PC-3 (cell line): ENCODE results near the gene TRAK1. TPM values are rescaled to one million over a fixed set of nuclear protein-coding genes. Genes with fewer than 3 reads are reported as not detected.

Experiments used
- ATAC-seq: fragments of 200-7000 bp; cut with Tn5 transposase; 2 replicates; pipeline ENCODE4 v1.9.1; 2020; ENCODE audit warnings: mild to moderate bottlenecking, moderate library complexity
- BruUV-seq: library from RNA; stranded (reverse); fragments of 400-500 nt; replicated peaks from 2 replicates; lab custom pipeline; 2021; lab: Mats Ljungman, UMichigan
- CTCF ChIA-PET: fragments of 300-600 bp; sonication (Branson Sonifier 250); formaldehyde crosslinking; loops from one replicate; lab custom pipeline; 2022; ENCODE audit warnings: antibody characterized with exemption; lab: Charles Lee
- POLR2A ChIA-PET: fragments of 300-600 bp; sonication (Branson Sonifier 250); formaldehyde crosslinking; loops from one replicate; lab custom pipeline; 2022; ENCODE audit warnings: antibody characterized with exemption; ENCODE audit not compliant: unreplicated experiment; lab: Charles Lee
- DNase-seq: peaks from one replicate; pipeline ENCODE4 v3.0.0-alpha.2; 2015
- H2AFZ ChIP-seq: fragments of 300-600 bp; sonication (generic); 2 replicates; pipeline ENCODE4 v1.6.0; 2016; ENCODE audit warnings: antibody characterized with exemption, low read length
- H3F3A ChIP-seq: fragments of 300-600 bp; sonication (generic); one replicate; pipeline ENCODE4 v1.6.0; 2017; ENCODE audit warnings: antibody characterized with exemption, low read length, control low read depth, mild to moderate bottlenecking; ENCODE audit not compliant: unreplicated experiment
- H3K27ac ChIP-seq: fragments of 300-600 bp; sonication (generic); 2 replicates; pipeline ENCODE4 v1.5.1; 2016; ENCODE audit warnings: mild to moderate bottlenecking, low read length
- H3K27me3 ChIP-seq: fragments of 300-600 bp; sonication (generic); 2 replicates; pipeline ENCODE4 v1.6.1; 2016; ENCODE audit warnings: low read length, mixed read lengths
- H3K36me3 ChIP-seq: fragments of 300-600 bp; sonication (generic); 2 replicates; pipeline ENCODE4 v1.6.1; 2016; ENCODE audit warnings: low read depth, mixed run types, low read length, mixed read lengths
- H3K4me1 ChIP-seq: fragments of 300-600 bp; sonication (generic); 2 replicates; pipeline ENCODE4 v1.5.1; 2016; ENCODE audit warnings: low read length; ENCODE audit not compliant: insufficient read depth
- H3K4me2 ChIP-seq: fragments of 300-600 bp; sonication (generic); 2 replicates; pipeline ENCODE4 v1.6.0; 2016; ENCODE audit warnings: low read length
- H3K4me3 ChIP-seq: fragments of 300-600 bp; sonication (generic); 2 replicates; pipeline ENCODE4 v1.5.1; 2016; ENCODE audit warnings: mild to moderate bottlenecking, low read length, mixed read lengths
- H3K79me2 ChIP-seq: fragments of 300-600 bp; sonication (generic); 2 replicates; pipeline ENCODE4 v1.6.1; 2017; ENCODE audit warnings: low read length, mixed read lengths
- H3K9ac ChIP-seq: fragments of 300-600 bp; sonication (generic); 2 replicates; pipeline ENCODE4 v1.6.0; 2016; ENCODE audit warnings: mild to moderate bottlenecking, low read length
- H3K9me2 ChIP-seq: fragments of 300-600 bp; sonication (generic); replicated peaks from 2 replicates; pipeline ENCODE4 v1.6.1; 2016; ENCODE audit warnings: mixed run types, low read length, mixed read lengths
- H3K9me3 ChIP-seq: fragments of 300-600 bp; sonication (generic); 2 replicates; pipeline ENCODE4 v1.6.1; 2016; ENCODE audit warnings: low read length, mixed read lengths
- H4K20me1 ChIP-seq: fragments of 300-600 bp; sonication (generic); 2 replicates; pipeline ENCODE4 v1.6.1; 2016; ENCODE audit warnings: low read length, mixed read lengths
- CTCF ChIP-seq: fragments of 300-600 bp; sonication (generic); conservative IDR thresholded peaks from 2 replicates; pipeline ENCODE4 v1.5.1; 2017; ENCODE audit warnings: antibody characterized with exemption, low read depth, mild to moderate bottlenecking, low read length
- EZH2 ChIP-seq: fragments of 300-600 bp; sonication (generic); IDR thresholded peaks from one replicate; pipeline ENCODE4 v1.6.1; 2017; ENCODE audit warnings: antibody characterized with exemption, mild to moderate bottlenecking, low read length; ENCODE audit not compliant: unreplicated experiment
- EZH2phosphoT487 ChIP-seq: fragments of 300-600 bp; sonication (generic); IDR thresholded peaks from 2 replicates; pipeline ENCODE4 v1.6.1; 2018; ENCODE audit warnings: mild to moderate bottlenecking, antibody characterized with exemption, low read length, borderline replicate concordance
- intact Hi-C: fragments of 100-400 bp; cut with micrococcal nuclease; formaldehyde crosslinking; loops from 2 replicates; pipeline ENCODE4 v1.9.0; 2023
- total RNA-seq: library from RNA; depleted of rRNA; stranded (reverse); fragments of >200 nt; gene quantifications from 2 replicates; pipeline ENCODE4 v1.2.3, GENCODE V29; 2014

TRAK1 gene
- total RNA-seq, 1 experiment from 2014 or later = 23.4 TPM

DNA sequence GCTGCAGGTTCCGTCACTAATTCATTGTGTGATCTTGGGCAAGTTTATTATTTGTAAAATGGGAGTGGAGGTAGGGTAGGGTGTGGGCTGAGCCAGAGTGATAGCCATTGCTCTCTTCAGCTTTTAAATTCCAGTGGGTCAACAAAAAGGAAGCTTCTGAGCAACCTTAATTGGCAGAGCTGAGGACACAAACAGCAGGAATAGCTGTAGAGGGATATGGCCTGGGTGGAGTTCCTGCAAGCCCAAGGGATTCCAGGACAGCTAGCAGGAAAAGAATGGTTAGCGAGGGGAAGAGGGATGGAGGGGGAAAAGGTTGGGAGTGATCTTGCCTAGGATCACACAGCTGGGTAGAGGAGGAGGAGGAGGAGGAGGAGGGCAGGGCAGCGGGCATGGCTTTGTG, 163.4 kb downstream of the TRAK1 start:
- Histone ChIP-seq H4K20me1 (no peaks in the 10 kb centered on the region), H3K4me1 (peaks cover 36% of the 10 kb centered on the region), H3K4me2 (peak overlapping the region; percentile 27), H3K79me2 (no peaks in the 10 kb centered on the region), H3K4me3 (no peak overlapping the region), H3K9me3 (no peaks in the 10 kb centered on the region), H3K9me2 (no peaks in the 10 kb centered on the region), H3K27me3 (no peaks in the 10 kb centered on the region), H3K9ac (no peak overlapping the region), H3F3A (no peaks in the 10 kb centered on the region), H2AFZ (no peak overlapping the region), H3K36me3 (no peaks in the 10 kb centered on the region), H3K27ac (no peak overlapping the region)
- no TSS peak for BruUV-seq
- peak; percentile 34 for ATAC-seq
- ChIA-PET CTCF (no interaction called here), POLR2A (no interaction called here)
- intact Hi-C loops = no loop called here
- no peak for TF ChIP-seq EZH2phosphoT487
- TF ChIP-seq CTCF = no peak
- TF ChIP-seq EZH2 = no peak
- peak; percentile 33 for DNase-seq

- H3K4me3 ChIP-seq = no peak overlapping the region
- H3K9ac ChIP-seq = no peak overlapping the region
- no peaks in the 10 kb centered on the region for H3K79me2 ChIP-seq
- ATAC-seq (peak; percentile 80), DNase-seq (peak; percentile 94)
- H3F3A ChIP-seq = no peaks in the 10 kb centered on the region
- H3K27me3 ChIP-seq = no peaks in the 10 kb centered on the region
- no peaks in the 10 kb centered on the region for H4K20me1 ChIP-seq
- H2AFZ ChIP-seq = no peak overlapping the region
- peaks cover 36% of the 10 kb centered on the region for H3K4me1 ChIP-seq
- H3K9me2 ChIP-seq = no peaks in the 10 kb centered on the region
- intact Hi-C loops = loop anchor here (5.0 kb wide), 1 partner anchor 121 kb away; no protein-coding TSS in a partner anchor
- ChIA-PET CTCF (no interaction called here), POLR2A (no interaction called here)
- H3K9me3 ChIP-seq = no peaks in the 10 kb centered on the region
- no peak for TF ChIP-seq CTCF
- no peak for TF ChIP-seq EZH2phosphoT487
- no peak for TF ChIP-seq EZH2
- peak overlapping the region; percentile 56 for H3K4me2 ChIP-seq
- BruUV-seq = no TSS peak
- H3K27ac ChIP-seq = peak overlapping the region; percentile 14; the same call in 1 of the 2 replicates
- no peaks in the 10 kb centered on the region for H3K36me3 ChIP-seq
These were observed 165.1 kb downstream of the TRAK1 start for GRCh38 chr3:42256135-42256819.

- no peak for DNase-seq
- TF ChIP-seq EZH2phosphoT487 = no peak
- TF ChIP-seq EZH2 = no peak
- TF ChIP-seq CTCF = no peak
- Histone ChIP-seq H3K27me3 (no peaks in the 10 kb centered on the region), H3K4me2 (peak overlapping the region; percentile 56; the same call in 1 of the 2 replicates), H3K4me3 (no peak overlapping the region), H3K9me3 (no peaks in the 10 kb centered on the region), H3K9me2 (no peaks in the 10 kb centered on the region), H3F3A (no peaks in the 10 kb centered on the region), H3K4me1 (peaks cover 44% of the 10 kb centered on the region), H3K9ac (no peak overlapping the region), H3K27ac (no peak overlapping the region), H4K20me1 (no peaks in the 10 kb centered on the region), H3K36me3 (no peaks in the 10 kb centered on the region), H3K79me2 (no peaks in the 10 kb centered on the region), H2AFZ (no peak overlapping the region)
- no TSS peak for BruUV-seq
- intact Hi-C loops = loop anchor here (5.0 kb wide), 1 partner anchor 120 kb away; no protein-coding TSS in a partner anchor
- ChIA-PET CTCF (no interaction called here), POLR2A (no interaction called here)
- ATAC-seq = no peak
These were observed 165.8 kb downstream of the TRAK1 start for GRCh38 chr3:42257007-42257406.
